ENCODE results near the gene SLC26A8. TPM values are rescaled to one million over a fixed set of nuclear protein-coding genes. Genes with fewer than 3 reads are reported as not detected.

The SLC26A8 gene, protein sequence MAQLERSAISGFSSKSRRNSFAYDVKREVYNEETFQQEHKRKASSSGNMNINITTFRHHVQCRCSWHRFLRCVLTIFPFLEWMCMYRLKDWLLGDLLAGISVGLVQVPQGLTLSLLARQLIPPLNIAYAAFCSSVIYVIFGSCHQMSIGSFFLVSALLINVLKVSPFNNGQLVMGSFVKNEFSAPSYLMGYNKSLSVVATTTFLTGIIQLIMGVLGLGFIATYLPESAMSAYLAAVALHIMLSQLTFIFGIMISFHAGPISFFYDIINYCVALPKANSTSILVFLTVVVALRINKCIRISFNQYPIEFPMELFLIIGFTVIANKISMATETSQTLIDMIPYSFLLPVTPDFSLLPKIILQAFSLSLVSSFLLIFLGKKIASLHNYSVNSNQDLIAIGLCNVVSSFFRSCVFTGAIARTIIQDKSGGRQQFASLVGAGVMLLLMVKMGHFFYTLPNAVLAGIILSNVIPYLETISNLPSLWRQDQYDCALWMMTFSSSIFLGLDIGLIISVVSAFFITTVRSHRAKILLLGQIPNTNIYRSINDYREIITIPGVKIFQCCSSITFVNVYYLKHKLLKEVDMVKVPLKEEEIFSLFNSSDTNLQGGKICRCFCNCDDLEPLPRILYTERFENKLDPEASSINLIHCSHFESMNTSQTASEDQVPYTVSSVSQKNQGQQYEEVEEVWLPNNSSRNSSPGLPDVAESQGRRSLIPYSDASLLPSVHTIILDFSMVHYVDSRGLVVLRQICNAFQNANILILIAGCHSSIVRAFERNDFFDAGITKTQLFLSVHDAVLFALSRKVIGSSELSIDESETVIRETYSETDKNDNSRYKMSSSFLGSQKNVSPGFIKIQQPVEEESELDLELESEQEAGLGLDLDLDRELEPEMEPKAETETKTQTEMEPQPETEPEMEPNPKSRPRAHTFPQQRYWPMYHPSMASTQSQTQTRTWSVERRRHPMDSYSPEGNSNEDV
- total RNA-seq (2022) (1.4 and 1.8 TPM in 2 replicates), Bru-seq, nascent RNA (percentile 30 among the genes with signal in this experiment), BruChase-seq, experiment 1, labeled RNA remaining after a 2-hour chase (percentile 32 among the genes with signal in this experiment), BruChase-seq, experiment 2, labeled RNA remaining after a 6-hour chase (percentile 30 among the genes with signal in this experiment)
- long read RNA-seq, partial matches to known transcripts, result 0 of 4 reads
- long read RNA-seq, other reads (novel, unspliced or antisense), result 4 of 4 reads

DNA sequence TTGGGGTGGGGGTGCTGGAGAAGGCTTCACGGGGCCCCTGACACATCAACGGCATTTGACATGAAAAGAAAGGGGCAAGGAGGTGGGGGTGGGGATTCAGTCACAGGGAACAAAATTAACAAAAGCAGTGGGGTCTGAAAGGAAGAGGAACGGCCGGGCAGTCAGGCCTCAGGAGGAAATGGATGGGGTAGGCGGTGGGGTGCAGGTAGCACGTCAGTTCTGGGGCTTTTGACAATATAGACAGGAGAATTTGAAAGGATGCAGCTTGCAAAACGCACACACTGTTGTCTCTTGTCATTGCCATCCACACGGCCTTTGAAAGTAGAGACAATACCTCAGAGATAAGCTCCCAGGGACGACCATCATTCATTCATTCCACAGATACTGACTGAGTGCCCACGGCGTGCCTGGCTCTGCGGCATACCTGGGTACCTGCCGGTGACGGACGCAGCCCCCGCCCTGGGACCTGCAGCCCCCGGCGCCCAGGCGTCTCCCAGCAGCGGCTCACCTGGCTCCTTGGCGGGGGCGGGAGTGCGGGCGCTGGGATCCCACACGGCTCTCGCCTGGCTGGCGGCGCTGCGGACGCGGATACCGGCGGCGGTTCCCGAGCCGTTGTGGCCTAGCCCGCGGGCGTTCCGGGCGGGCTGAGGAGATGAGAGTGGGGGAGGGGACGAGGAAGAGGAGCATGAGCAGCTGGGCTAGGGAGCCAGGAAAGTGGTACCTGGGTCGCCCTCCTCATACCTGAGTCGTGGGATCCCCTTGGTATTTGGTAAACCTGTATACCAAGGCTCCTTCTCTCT is at the start of gene SLC26A8:
SLC26A8 (minus strand) TSS at position 646 of the 800 bp plus-strand sequence. CDS start 4,934 bp downstream, outside the sequence.
- TF ChIP-seq CTCF (IDR thresholded peaks at IDR 0.05; ENCODE audit: insufficient read depth in 1 of 2, low read depth in 1 of 2, low read length in 1 of 2, severe bottlenecking in 1 of 2, unreplicated experiment in 1 of 2), result no peak
- H3K9me3 ChIP-seq, result no peaks in the 10 kb centered on the region
- peaks cover 19% of the 10 kb centered on the region for H3K4me1 ChIP-seq
- ChIA-PET POLR2A (no interaction called here), CTCF (no interaction called here)
- no peak within 1 kb of the TSS for H3K4me3 ChIP-seq (ENCODE audit: low read depth, low read length)
- DNase-seq, result no peak
- H3K36me3 ChIP-seq (ENCODE audit: control insufficient read depth, insufficient read depth, low read length), result no peaks in the 10 kb centered on the region
- no peak within 1 kb of the TSS for H3K27ac Mint-ChIP-seq (ENCODE audit: unreplicated experiment)
- intact Hi-C loops (cut with micrococcal nuclease; ENCODE audit: unreplicated experiment), result no loop called here
- no peak within 1 kb of the TSS for H3K4me3 Mint-ChIP-seq (ENCODE audit: unreplicated experiment)
- BruUV-seq (replicated peaks), result no TSS peak
- H3K36me3 Mint-ChIP-seq (ENCODE audit: insufficient read depth, unreplicated experiment), result peaks cover 13% of the 10 kb centered on the region
- H3K9me3 Mint-ChIP-seq (ENCODE audit: unreplicated experiment), result no peaks in the 10 kb centered on the region
- H3K27me3 ChIP-seq (replicated peaks; ENCODE audit: control insufficient read depth, insufficient read depth, low read length), result no peaks in the 10 kb centered on the region
- H3K4me1 Mint-ChIP-seq (ENCODE audit: low read depth, unreplicated experiment), result peaks cover 18% of the 10 kb centered on the region
- H3K27me3 Mint-ChIP-seq (ENCODE audit: insufficient read depth, unreplicated experiment), result no peaks in the 10 kb centered on the region

- Mint-ChIP-seq H3K27me3 (ENCODE audit: insufficient read depth, unreplicated experiment) (no peaks in the 10 kb centered on the region), H3K9me3 (ENCODE audit: unreplicated experiment) (no peaks in the 10 kb centered on the region), H3K4me3 (ENCODE audit: unreplicated experiment) (no peak overlapping the region), H3K4me1 (ENCODE audit: low read depth, unreplicated experiment) (peaks cover 10% of the 10 kb centered on the region), H3K36me3 (ENCODE audit: insufficient read depth, unreplicated experiment) (peaks cover 31% of the 10 kb centered on the region), H3K27ac (ENCODE audit: unreplicated experiment) (no peak overlapping the region)
- ChIA-PET POLR2A (interaction anchor here (1.0 kb wide), 1 partner anchor 45 kb away, joined by 3 read pairs; no protein-coding TSS in a partner anchor), CTCF (no interaction called here)
- intact Hi-C loops (cut with micrococcal nuclease; ENCODE audit: unreplicated experiment), result no loop called here
- Histone ChIP-seq H3K4me1 (no peaks in the 10 kb centered on the region), H3K9me3 (no peaks in the 10 kb centered on the region), H3K4me3 (ENCODE audit: low read depth, low read length) (no peak overlapping the region), H3K36me3 (ENCODE audit: control insufficient read depth, insufficient read depth, low read length) (peaks cover 2% of the 10 kb centered on the region; the same call in 1 of the 2 replicates), H3K27me3 (replicated peaks; ENCODE audit: control insufficient read depth, insufficient read depth, low read length) (no peaks in the 10 kb centered on the region)
- TF ChIP-seq CTCF (IDR thresholded peaks at IDR 0.05; ENCODE audit: insufficient read depth in 1 of 2, low read depth in 1 of 2, low read length in 1 of 2, severe bottlenecking in 1 of 2, unreplicated experiment in 1 of 2), result no peak
- BruUV-seq (replicated peaks), result no TSS peak
- no peak for DNase-seq
Observed at GRCh38 chr6:36073587-36073986, 49.1 kb upstream of the SLC26A8 start.

Data from Caco-2 (cell line).